Activated CD4-positive, alpha-beta T cell treated with anti-CD3 and anti-CD28 coated beads, Interleukin-2, amount 10 ng/mL, durations not matched to agents 24 days and 14 days (primary cell): ENCODE measurements around the gene FAM209B. TPM values are rescaled to one million over a fixed set of nuclear protein-coding genes. Genes with fewer than 3 reads are reported as not detected.

Experiments
- total RNA-seq: library from RNA; stranded (reverse); gene quantifications from 2 replicates; pipeline ENCODE4 v1.2.3, GENCODE V29; 2022

The FAM209B gene
- total RNA-seq, 1 donor from 2014 or later, result 1.5 TPM

Other genes starting within 250 kb of the FAM209B start
- 5.5 and 6.0 TPM in 2 replicates for gene FAM210B, start 174.3 kb upstream of the FAM209B start, total RNA-seq
- gene AURKA, start 141.0 kb upstream of the FAM209B start, total RNA-seq, result 42.3 and 42.6 TPM in 2 replicates
- gene CSTF1, start 140.6 kb upstream of the FAM209B start, total RNA-seq, result 52.2 and 52.5 TPM in 2 replicates
- 2.8 and 3.1 TPM in 2 replicates for gene CASS4, start 121.0 kb upstream of the FAM209B start, total RNA-seq
- gene RTF2, start 64.6 kb upstream of the FAM209B start, total RNA-seq, result 92.3 and 96.5 TPM in 2 replicates
- gene FAM209A, start 8.5 kb upstream of the FAM209B start, total RNA-seq, result 0.90 and 1.2 TPM in 2 replicates
- gene TFAP2C, start 96.1 kb downstream of the FAM209B start, total RNA-seq, result not detected in 2 replicates